ENCODE data around the gene LACTB.

LACTB gene

DNA sequence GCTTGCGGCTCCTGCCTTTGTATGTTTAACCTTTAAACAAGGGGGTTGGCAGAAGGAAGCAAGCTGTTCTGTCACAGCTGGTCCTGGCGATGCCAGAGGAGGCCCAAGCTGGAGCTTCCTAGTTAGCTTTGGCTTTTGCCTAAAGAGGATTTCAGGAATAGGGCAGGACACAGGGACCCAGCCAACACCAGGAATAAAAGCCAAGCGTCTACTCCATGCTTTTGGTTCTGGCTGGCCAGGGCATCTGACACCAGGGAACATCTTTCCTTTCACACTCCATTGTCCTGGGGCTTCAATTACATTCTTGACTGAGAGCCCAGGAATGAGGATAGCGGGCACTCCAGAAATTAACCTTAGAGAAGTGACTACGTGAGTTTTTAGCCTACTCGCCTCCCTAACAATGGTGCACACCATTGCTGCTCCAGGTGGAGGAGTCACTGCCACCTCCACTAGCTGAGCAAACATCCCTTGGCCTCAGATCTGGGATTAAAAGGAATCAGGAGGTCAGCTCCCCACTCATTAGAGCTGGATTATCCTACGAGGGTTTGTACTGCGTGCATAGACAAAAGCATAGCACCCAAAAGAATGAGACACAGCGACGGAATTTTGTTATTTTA lies 40.9 kb upstream of the LACTB start:
- no peaks in the 10 kb centered on the region for H3K9me2 ChIP-seq (replicated peaks; ENCODE audit: insufficient read depth, low read length)
- no peak overlapping the region for H3K9ac ChIP-seq (ENCODE audit: low read length)
- H3K9me3 ChIP-seq (ENCODE audit: insufficient read depth, low read length): no peaks in the 10 kb centered on the region
- no peak overlapping the region for H3K4me3 ChIP-seq (ENCODE audit: insufficient read depth, low read length, poor library complexity, severe bottlenecking)
- TF ChIP-seq, protein P1, sequence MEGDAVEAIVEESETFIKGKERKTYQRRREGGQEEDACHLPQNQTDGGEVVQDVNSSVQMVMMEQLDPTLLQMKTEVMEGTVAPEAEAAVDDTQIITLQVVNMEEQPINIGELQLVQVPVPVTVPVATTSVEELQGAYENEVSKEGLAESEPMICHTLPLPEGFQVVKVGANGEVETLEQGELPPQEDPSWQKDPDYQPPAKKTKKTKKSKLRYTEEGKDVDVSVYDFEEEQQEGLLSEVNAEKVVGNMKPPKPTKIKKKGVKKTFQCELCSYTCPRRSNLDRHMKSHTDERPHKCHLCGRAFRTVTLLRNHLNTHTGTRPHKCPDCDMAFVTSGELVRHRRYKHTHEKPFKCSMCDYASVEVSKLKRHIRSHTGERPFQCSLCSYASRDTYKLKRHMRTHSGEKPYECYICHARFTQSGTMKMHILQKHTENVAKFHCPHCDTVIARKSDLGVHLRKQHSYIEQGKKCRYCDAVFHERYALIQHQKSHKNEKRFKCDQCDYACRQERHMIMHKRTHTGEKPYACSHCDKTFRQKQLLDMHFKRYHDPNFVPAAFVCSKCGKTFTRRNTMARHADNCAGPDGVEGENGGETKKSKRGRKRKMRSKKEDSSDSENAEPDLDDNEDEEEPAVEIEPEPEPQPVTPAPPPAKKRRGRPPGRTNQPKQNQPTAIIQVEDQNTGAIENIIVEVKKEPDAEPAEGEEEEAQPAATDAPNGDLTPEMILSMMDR (IDR thresholded peaks at IDR 0.05; ENCODE audit: insufficient read depth, low read length, poor library complexity, severe bottlenecking): no peak
- no peak for TF ChIP-seq EZH2phosphoT487 (conservative IDR thresholded peaks at IDR 0.05; ENCODE audit: low read length)
- H3K27ac ChIP-seq (ENCODE audit: low read depth, low read length): no peak overlapping the region
- no peaks in the 10 kb centered on the region for H3K79me2 ChIP-seq (ENCODE audit: insufficient read depth, low read length)
- H2AFZ ChIP-seq (ENCODE audit: low read depth, low read length, severe bottlenecking): no peak overlapping the region
- H3K27me3 ChIP-seq (ENCODE audit: low read length): no peaks in the 10 kb centered on the region
- no peaks in the 10 kb centered on the region for H3F3A ChIP-seq (ENCODE audit: insufficient read depth)
- no peaks in the 10 kb centered on the region for H4K20me1 ChIP-seq (ENCODE audit: low read depth, low read length)
- no peaks in the 10 kb centered on the region for H3K36me3 ChIP-seq (ENCODE audit: low read length)
- no peak overlapping the region for H3K4me2 ChIP-seq (ENCODE audit: low read depth, low read length, poor library complexity, severe bottlenecking)

DNA sequence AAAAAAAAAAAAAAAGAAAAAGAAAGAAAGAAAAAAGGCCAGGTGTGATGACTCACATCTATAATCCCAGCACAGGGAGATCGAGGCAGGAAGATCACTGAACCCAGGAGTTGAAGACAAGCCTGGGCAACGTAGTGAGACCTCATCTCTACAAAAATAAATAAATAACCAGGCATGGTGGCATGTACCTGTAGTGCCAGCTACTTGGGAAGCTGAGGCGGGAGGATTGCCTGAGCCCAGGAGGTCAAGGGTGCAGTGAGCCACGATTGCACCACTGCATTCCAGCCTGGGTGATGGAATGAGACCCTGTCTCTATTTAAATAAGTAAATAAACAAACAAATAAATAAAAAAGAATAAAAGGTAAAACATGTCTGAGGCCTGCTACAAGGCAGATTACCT lies 39.3 kb upstream of the LACTB start:
- Histone ChIP-seq H3K27ac (ENCODE audit: low read depth, low read length) (no peak overlapping the region), H3K9ac (ENCODE audit: low read length) (no peak overlapping the region), H3K36me3 (ENCODE audit: low read length) (no peaks in the 10 kb centered on the region), H3K27me3 (ENCODE audit: low read length) (no peaks in the 10 kb centered on the region), H3K4me2 (ENCODE audit: low read depth, low read length, poor library complexity, severe bottlenecking) (no peak overlapping the region), H3F3A (ENCODE audit: insufficient read depth) (no peaks in the 10 kb centered on the region), H3K79me2 (ENCODE audit: insufficient read depth, low read length) (no peaks in the 10 kb centered on the region), H3K4me3 (ENCODE audit: insufficient read depth, low read length, poor library complexity, severe bottlenecking) (no peak overlapping the region), H4K20me1 (ENCODE audit: low read depth, low read length) (no peaks in the 10 kb centered on the region), H3K9me3 (ENCODE audit: insufficient read depth, low read length) (no peaks in the 10 kb centered on the region), H3K9me2 (replicated peaks; ENCODE audit: insufficient read depth, low read length) (no peaks in the 10 kb centered on the region), H2AFZ (ENCODE audit: low read depth, low read length, severe bottlenecking) (no peak overlapping the region)
- TF ChIP-seq EZH2phosphoT487 (conservative IDR thresholded peaks at IDR 0.05; ENCODE audit: low read length): no peak
- TF ChIP-seq, protein P1 (IDR thresholded peaks at IDR 0.05; ENCODE audit: insufficient read depth, low read length, poor library complexity, severe bottlenecking): no peak

DNA sequence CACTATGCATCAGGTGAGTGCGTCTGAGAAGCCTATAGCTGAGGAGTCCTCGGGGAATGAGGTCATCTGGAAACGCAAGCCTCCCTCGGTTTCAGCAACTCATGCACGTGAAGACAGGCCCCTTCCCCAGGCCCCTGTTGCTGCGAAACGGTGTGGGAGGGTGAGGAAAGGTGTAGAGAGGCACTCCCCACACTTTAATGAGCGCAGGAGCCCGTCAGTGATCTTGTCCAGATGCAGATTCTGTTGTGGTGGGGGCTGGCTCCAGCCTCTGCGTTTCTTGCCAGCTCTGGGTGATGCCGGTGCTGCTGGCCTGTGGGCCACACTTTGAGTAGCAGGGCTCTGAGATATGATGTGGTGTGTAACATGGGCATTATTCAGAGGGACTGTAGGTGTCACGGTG lies 38.6 kb upstream of the LACTB start:
- Histone ChIP-seq H3F3A (ENCODE audit: insufficient read depth) (no peaks in the 10 kb centered on the region), H3K9ac (ENCODE audit: low read length) (no peak overlapping the region), H3K79me2 (ENCODE audit: insufficient read depth, low read length) (no peaks in the 10 kb centered on the region), H3K27ac (ENCODE audit: low read depth, low read length) (no peak overlapping the region), H3K9me3 (ENCODE audit: insufficient read depth, low read length) (no peaks in the 10 kb centered on the region), H3K36me3 (ENCODE audit: low read length) (no peaks in the 10 kb centered on the region), H3K27me3 (ENCODE audit: low read length) (no peaks in the 10 kb centered on the region), H3K4me2 (ENCODE audit: low read depth, low read length, poor library complexity, severe bottlenecking) (no peak overlapping the region), H4K20me1 (ENCODE audit: low read depth, low read length) (no peaks in the 10 kb centered on the region), H3K4me3 (ENCODE audit: insufficient read depth, low read length, poor library complexity, severe bottlenecking) (no peak overlapping the region), H2AFZ (ENCODE audit: low read depth, low read length, severe bottlenecking) (no peak overlapping the region), H3K9me2 (replicated peaks; ENCODE audit: insufficient read depth, low read length) (no peaks in the 10 kb centered on the region)
- TF ChIP-seq, protein P1 (IDR thresholded peaks at IDR 0.05; ENCODE audit: insufficient read depth, low read length, poor library complexity, severe bottlenecking): no peak
- TF ChIP-seq EZH2phosphoT487 (conservative IDR thresholded peaks at IDR 0.05; ENCODE audit: low read length): no peak

All from SU-DHL-6 (cell line).